ENCODE measurements around the gene FIBCD1. TPM values are rescaled to one million over a fixed set of nuclear protein-coding genes. Genes with fewer than 3 reads are reported as not detected.

Gene FIBCD1
- total and polyA plus RNA-seq, 2 of the 8 experiments (the other 6 are each of a cell fraction or from before 2014, with no cell fraction given): 6.1 to 8.8 TPM

DNA sequence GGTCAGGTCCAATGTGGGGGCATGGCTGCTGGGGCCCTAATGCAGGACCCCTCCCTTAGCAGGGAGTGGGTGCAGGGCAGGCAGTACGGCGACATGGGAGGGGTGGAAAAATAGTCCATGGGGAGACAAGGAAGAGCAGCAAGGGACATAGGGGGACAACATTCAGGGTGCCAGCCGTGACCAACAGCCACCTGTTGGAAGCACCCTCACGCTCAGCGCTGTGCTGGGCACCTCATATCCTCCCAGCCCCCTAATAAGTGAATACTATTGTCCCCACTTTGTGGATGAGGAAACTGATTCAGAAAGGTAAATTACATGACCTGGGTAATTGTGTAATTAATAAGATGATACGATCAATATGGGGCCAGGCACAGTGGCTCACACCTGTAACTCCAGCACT is 3.0 kb upstream of the FIBCD1 start:
- Histone ChIP-seq H3K14ac (ENCODE audit: insufficient read length) (no peak overlapping the region), H2BK20ac (ENCODE audit: low read length) (no peak overlapping the region), H3K18ac (ENCODE audit: extremely low read depth, low read length) (no peak overlapping the region), H3K79me2 (ENCODE audit: control insufficient read depth in 1 of 2, insufficient read depth in 2 of 2, low read length in 2 of 2) (no peaks in the 10 kb centered on the region), H3K9ac (replicated peaks in 1 of 4; ENCODE audit: extremely low read depth in 1 of 4, low read depth in 3 of 4, low read length in 3 of 4) (no peak overlapping the region), H2AFZ (ENCODE audit: low read length) (no peak overlapping the region), H3K4me1 (replicated peaks in 1 of 4; ENCODE audit: control insufficient read depth in 3 of 4, insufficient read depth in 4 of 4, low read length in 3 of 4) (peaks cover 0 to 23% (median 9%) of the 10 kb centered on the region in 4 experiments; a peak in 6 of 7 replicates), H3K27ac (ENCODE audit: low read depth, low read length) (no peak overlapping the region), H2BK120ac (replicated peaks; ENCODE audit: low read depth, low read length) (no peak overlapping the region), H4K8ac (ENCODE audit: extremely low read depth, insufficient read depth, low read length) (no peak overlapping the region), H3K56ac (replicated peaks; ENCODE audit: insufficient read length, low read depth, low read length) (no peak overlapping the region), H2AK5ac (ENCODE audit: low read depth, low read length) (no peak overlapping the region), H3K4me2 (ENCODE audit: insufficient read depth in 1 of 2, low read depth in 2 of 2, low read length in 2 of 2) (no peak overlapping the region), H3K4ac (replicated peaks; ENCODE audit: insufficient read length, low read depth, low read length) (no peak overlapping the region), H3K27me3 (replicated peaks in 1 of 4; ENCODE audit: control insufficient read depth in 3 of 4, extremely low read depth in 1 of 4, insufficient read depth in 3 of 4, low read length in 3 of 4) (peaks cover 18 to 44% (median 32%) of the 10 kb centered on the region in 4 experiments), H4K91ac (replicated peaks; ENCODE audit: insufficient read length, low read length) (no peak overlapping the region), H3K79me1 (ENCODE audit: low read depth, low read length) (no peaks in the 10 kb centered on the region), H3K36me3 (ENCODE audit: control insufficient read depth in 2 of 4, insufficient read depth in 4 of 4, low read length in 3 of 4) (no peaks in the 10 kb centered on the region; a peak in 1 of 8 replicates), H3K23ac (ENCODE audit: insufficient read length) (no peak overlapping the region), H2BK15ac (ENCODE audit: low read length) (no peak overlapping the region), H3K4me3 (ENCODE audit: extremely low read depth in 1 of 4, insufficient read depth in 2 of 4, low read depth in 3 of 4, low read length in 4 of 4) (no peak overlapping the region), H2BK12ac (ENCODE audit: low read depth, low read length) (0 out of 2 replicates have a peak overlapping the region, but pooled peaks have one; percentile 23), H4K20me1 (replicated peaks in 1 of 2; ENCODE audit: control insufficient read depth in 1 of 2, insufficient read depth in 2 of 2, low read length in 2 of 2) (peaks cover 3 to 5% of the 10 kb centered on the region in 2 experiments), H4K5ac (ENCODE audit: insufficient read length, low read depth, low read length) (no peak overlapping the region), H2BK5ac (ENCODE audit: low read depth, low read length) (no peak overlapping the region), H3K23me2 (ENCODE audit: low read depth, low read length) (peaks cover 14% of the 10 kb centered on the region; the same call in 1 of the 2 replicates), H3K9me3 (ENCODE audit: insufficient read depth in 2 of 2, low read depth in 1 of 2, low read length in 1 of 2) (no peaks in the 10 kb centered on the region)
- no peak for FAIRE-seq
- no peak for DNase-seq (ENCODE audit: low read depth in 1 of 2, low spot score in 2 of 2)
- ChIA-PET CTCF (ENCODE audit: partially characterized antibody) (interaction anchor here (0.6 to 8.2 kb wide), 14 partner anchors 10 to 274 kb away, joined by 3 to 69 read pairs (median 5); no protein-coding TSS in a partner anchor), POLR2A (ENCODE audit: partially characterized antibody) (no interaction called here)
- TF ChIP-seq, protein P1, sequence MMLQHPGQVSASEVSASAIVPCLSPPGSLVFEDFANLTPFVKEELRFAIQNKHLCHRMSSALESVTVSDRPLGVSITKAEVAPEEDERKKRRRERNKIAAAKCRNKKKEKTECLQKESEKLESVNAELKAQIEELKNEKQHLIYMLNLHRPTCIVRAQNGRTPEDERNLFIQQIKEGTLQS (IDR thresholded peaks at IDR 0.05; ENCODE audit: insufficient read depth, low read depth, low read length): no peak
- TF ChIP-seq CBX8 (IDR thresholded peaks at IDR 0.05; ENCODE audit: borderline replicate concordance, low read depth, low read length): no peak
- 87% methylated on average over 6 of the region's 6 CpGs; no CpG with 5 or more reads in 1 of the 2 experiments for WGBS, 2 experiments (ENCODE audit: extremely low coverage in 1 of 2, insufficient coverage in 1 of 2, insufficient read length in 1 of 2, insufficient replicate concordance in 2 of 2, low coverage in 1 of 2, low lambda C conversion rate in 2 of 2, missing lambda C conversion rate in 1 of 2)
